Measurements from ENCODE around the gene FIP1L1. TPM values are rescaled to one million over a fixed set of nuclear protein-coding genes. Genes with fewer than 3 reads are reported as not detected.

Gene FIP1L1
- total RNA-seq, 1 donor from 2014 or later = 56.6 TPM

- no peak for TF ChIP-seq CTCF (IDR thresholded peaks at IDR 0.05; ENCODE audit: insufficient read depth, low read length, poor library complexity, severe bottlenecking)
- DNase-seq (ENCODE audit: low read depth) = no peak
- H3K4me3 ChIP-seq (ENCODE audit: low read depth, low read length) = no peak overlapping the region
- H3K36me3 ChIP-seq (ENCODE audit: control insufficient read depth, insufficient read depth, low read length) = no peaks in the 10 kb centered on the region
- no peaks in the 10 kb centered on the region for H3K27me3 ChIP-seq (ENCODE audit: control insufficient read depth, insufficient read depth, low read length)
Measured at GRCh38 chr4:53494851-53495250, 117.4 kb downstream of the FIP1L1 start.

- no peak overlapping the region for H3K4me3 ChIP-seq (ENCODE audit: low read depth, low read length)
- no peak for TF ChIP-seq CTCF (IDR thresholded peaks at IDR 0.05; ENCODE audit: insufficient read depth, low read length, poor library complexity, severe bottlenecking)
- H3K27me3 ChIP-seq (ENCODE audit: control insufficient read depth, insufficient read depth, low read length) = no peaks in the 10 kb centered on the region
- no peak for DNase-seq (ENCODE audit: low read depth)
- no peaks in the 10 kb centered on the region for H3K36me3 ChIP-seq (ENCODE audit: control insufficient read depth, insufficient read depth, low read length)
Measured at GRCh38 chr4:53497487-53498244, 120.2 kb downstream of the FIP1L1 start.

- Histone ChIP-seq H3K27me3 (ENCODE audit: control insufficient read depth, insufficient read depth, low read length) (no peaks in the 10 kb centered on the region), H3K4me3 (ENCODE audit: low read depth, low read length) (no peak overlapping the region), H3K36me3 (ENCODE audit: control insufficient read depth, insufficient read depth, low read length) (no peaks in the 10 kb centered on the region)
- no peak for DNase-seq (ENCODE audit: low read depth)
- no peak for TF ChIP-seq CTCF (IDR thresholded peaks at IDR 0.05; ENCODE audit: insufficient read depth, low read length, poor library complexity, severe bottlenecking)
Measured at GRCh38 chr4:53498706-53499105, 121.3 kb downstream of the FIP1L1 start.

- Histone ChIP-seq H3K36me3 (ENCODE audit: control insufficient read depth, insufficient read depth, low read length) (no peaks in the 10 kb centered on the region), H3K27me3 (ENCODE audit: control insufficient read depth, insufficient read depth, low read length) (no peaks in the 10 kb centered on the region), H3K4me3 (ENCODE audit: low read depth, low read length) (no peak overlapping the region)
- DNase-seq (ENCODE audit: low read depth) = no peak
- no peak for TF ChIP-seq CTCF (IDR thresholded peaks at IDR 0.05; ENCODE audit: insufficient read depth, low read length, poor library complexity, severe bottlenecking)
Measured at GRCh38 chr4:53499791-53500190, 122.3 kb downstream of the FIP1L1 start.

- Histone ChIP-seq H3K27me3 (ENCODE audit: control insufficient read depth, insufficient read depth, low read length) (no peaks in the 10 kb centered on the region), H3K4me3 (ENCODE audit: low read depth, low read length) (no peak overlapping the region), H3K36me3 (ENCODE audit: control insufficient read depth, insufficient read depth, low read length) (no peaks in the 10 kb centered on the region)
- TF ChIP-seq CTCF (IDR thresholded peaks at IDR 0.05; ENCODE audit: insufficient read depth, low read length, poor library complexity, severe bottlenecking) = no peak
- DNase-seq (ENCODE audit: low read depth) = no peak
Measured at GRCh38 chr4:53500546-53500945, 123.1 kb downstream of the FIP1L1 start.

- no peak for DNase-seq (ENCODE audit: low read depth)
- no peaks in the 10 kb centered on the region for H3K27me3 ChIP-seq (ENCODE audit: control insufficient read depth, insufficient read depth, low read length)
- H3K4me3 ChIP-seq (ENCODE audit: low read depth, low read length) = no peak overlapping the region
- TF ChIP-seq CTCF (IDR thresholded peaks at IDR 0.05; ENCODE audit: insufficient read depth, low read length, poor library complexity, severe bottlenecking) = no peak
- no peaks in the 10 kb centered on the region for H3K36me3 ChIP-seq (ENCODE audit: control insufficient read depth, insufficient read depth, low read length)
Measured at GRCh38 chr4:53501561-53501960, 124.1 kb downstream of the FIP1L1 start.

Measured in kidney epithelial cell (primary cell).